ENCODE results near the gene LHCGR.

- TF ChIP-seq RAD21 (IDR thresholded peaks at IDR 0.05; ENCODE audit: low read length) (no peak), CTCF (conservative IDR thresholded peaks at IDR 0.05; ENCODE audit: low read depth, low read length) (no peak), POLR2A (IDR thresholded peaks at IDR 0.05; ENCODE audit: low read depth, low read length) (no peak), FOS (IDR thresholded peaks at IDR 0.05; ENCODE audit: low read depth, low read length) (no peak), MXI1 (IDR thresholded peaks at IDR 0.05; ENCODE audit: borderline replicate concordance, low read depth, low read length) (no peak), SMC3 (IDR thresholded peaks at IDR 0.05; ENCODE audit: low read depth, low read length) (no peak), CEBPB (IDR thresholded peaks at IDR 0.05; ENCODE audit: low read depth, low read length) (peak; percentile 46; the same call in 1 of the 2 replicates)
- TF ChIP-seq, protein P1, sequence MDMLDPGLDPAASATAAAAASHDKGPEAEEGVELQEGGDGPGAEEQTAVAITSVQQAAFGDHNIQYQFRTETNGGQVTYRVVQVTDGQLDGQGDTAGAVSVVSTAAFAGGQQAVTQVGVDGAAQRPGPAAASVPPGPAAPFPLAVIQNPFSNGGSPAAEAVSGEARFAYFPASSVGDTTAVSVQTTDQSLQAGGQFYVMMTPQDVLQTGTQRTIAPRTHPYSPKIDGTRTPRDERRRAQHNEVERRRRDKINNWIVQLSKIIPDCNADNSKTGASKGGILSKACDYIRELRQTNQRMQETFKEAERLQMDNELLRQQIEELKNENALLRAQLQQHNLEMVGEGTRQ (IDR thresholded peaks at IDR 0.05; ENCODE audit: low read depth, low read length): no peak
These were observed 20.8 kb downstream of the LHCGR start for GRCh38 chr2:48734576-48735303.
